GM12891 (cell line): ENCODE results near the gene MAP2K4.

Experiments used
- DNase-seq: peaks from one replicate; pipeline ENCODE4 v3.0.0; 2011; ENCODE audit warnings: low spot score; ENCODE audit not compliant: insufficient read length
- FAIRE-seq: peaks from 2 replicates; lab custom pipeline; 2011; peaks lifted over from hg19 to GRCh38; lab: Jason Lieb, UNC
- PAX5 ChIP-seq: IDR thresholded peaks from 2 replicates; pipeline ENCODE4 v1.6.1; 2011; ENCODE audit warnings: low read length, moderate library complexity, mild to moderate bottlenecking; ENCODE audit not compliant: insufficient read depth, severe bottlenecking
- POLR2A ChIP-seq: IDR thresholded peaks from 2 replicates; pipeline ENCODE4 v1.6.1; 2011; ENCODE audit warnings: low read depth, low read length, control low read depth
- POLR2AphosphoS5 ChIP-seq: IDR thresholded peaks from 2 replicates; pipeline ENCODE4 v1.6.1; 2011; ENCODE audit warnings: low read depth, low read length, control low read depth
- POU2F2 ChIP-seq: IDR thresholded peaks from 2 replicates; pipeline ENCODE4 v1.6.1; 2011; ENCODE audit warnings: low read depth, mild to moderate bottlenecking, control low read depth, low read length, moderate library complexity
- SPI1 ChIP-seq: IDR thresholded peaks from 2 replicates; pipeline ENCODE4 v1.6.1; 2011; ENCODE audit warnings: low read depth, low read length, control low read depth
- TAF1 ChIP-seq: IDR thresholded peaks from 2 replicates; pipeline ENCODE4 v1.6.1; 2011; ENCODE audit warnings: low read depth, low read length, control low read depth

The MAP2K4 gene

DNA sequence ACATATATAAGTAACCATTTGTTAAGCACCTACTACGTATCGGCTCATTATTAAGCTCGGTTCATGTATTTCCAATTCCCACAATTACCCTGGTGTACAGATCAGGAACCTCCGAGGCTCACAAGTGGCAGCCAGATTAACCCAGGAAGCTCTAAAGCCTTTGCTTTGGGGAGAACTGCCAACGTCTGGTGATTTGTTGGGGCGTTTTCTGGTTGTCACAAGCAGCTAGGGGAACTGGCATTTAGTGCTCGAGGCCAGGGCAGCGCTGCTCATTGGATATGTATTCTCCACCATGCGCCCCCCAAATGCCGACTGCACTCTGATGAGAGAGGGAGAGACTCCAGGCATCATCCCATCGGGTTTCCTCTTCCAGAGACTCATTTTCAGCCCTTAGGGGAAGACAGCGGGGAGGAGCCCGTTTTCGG, 23.9 kb upstream of the MAP2K4 start:
- no peak for TF ChIP-seq SPI1
- no peak for TF ChIP-seq TAF1
- no peak for TF ChIP-seq POU2F2
- TF ChIP-seq POLR2A, result no peak
- no peak for TF ChIP-seq POLR2AphosphoS5
- no peak for TF ChIP-seq PAX5
- no peak for FAIRE-seq
- DNase-seq, result peak; percentile 29

DNA sequence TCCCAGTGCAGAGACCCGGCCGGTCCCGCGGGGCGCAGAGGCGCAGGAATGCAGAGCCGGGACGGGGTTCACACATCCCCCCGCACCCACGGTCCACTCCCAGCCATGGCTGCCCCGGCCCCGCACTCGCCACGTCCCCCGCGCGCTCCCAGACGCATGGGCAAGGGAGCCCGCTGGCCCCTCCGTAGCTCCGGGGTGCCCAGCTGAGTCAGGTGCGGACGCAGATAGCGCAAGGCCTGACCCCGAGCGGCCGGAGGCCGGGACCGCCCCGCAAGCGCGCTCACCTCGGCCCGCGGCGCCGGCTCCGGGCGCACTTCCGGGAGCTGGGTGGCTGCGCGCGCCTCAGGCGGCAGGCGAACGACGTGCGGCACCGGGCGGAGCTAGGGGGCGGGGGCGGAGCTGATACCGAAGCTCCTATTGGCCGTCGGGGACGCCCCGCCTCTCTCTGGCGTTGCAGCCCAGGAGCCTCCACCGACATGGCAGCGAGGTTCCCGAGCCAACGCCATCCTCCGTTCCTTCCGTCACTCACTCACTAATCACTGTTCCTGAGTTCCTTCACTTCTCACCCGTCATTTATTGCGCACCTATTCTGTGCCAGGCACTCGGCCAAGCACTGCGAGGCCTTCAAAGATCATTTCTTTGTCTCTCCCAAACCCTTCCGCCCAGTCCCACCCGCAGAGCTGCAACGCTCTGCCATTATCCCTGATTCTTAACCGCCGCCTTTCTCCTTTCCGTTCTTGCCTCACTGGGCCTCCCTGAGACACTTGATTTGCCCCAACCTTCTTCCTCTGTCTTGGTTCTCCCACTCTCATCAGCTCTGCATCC, 23.3 kb upstream of the MAP2K4 start, which contains the start of gene ZNF18:
TSS of gene ZNF18 (minus strand) at position 329 of the 825 bp plus-strand sequence. CDS start 4,646 bp downstream, outside the sequence.
- FAIRE-seq (peak; percentile 92), DNase-seq (peak; percentile 90)
- TF ChIP-seq POLR2A, result peak; percentile 99
- no peak for TF ChIP-seq SPI1
- peak; percentile 98 for TF ChIP-seq POLR2AphosphoS5
- TF ChIP-seq PAX5, result no peak
- peak; percentile 86 for TF ChIP-seq POU2F2
- peak; percentile 85 for TF ChIP-seq TAF1

DNA sequence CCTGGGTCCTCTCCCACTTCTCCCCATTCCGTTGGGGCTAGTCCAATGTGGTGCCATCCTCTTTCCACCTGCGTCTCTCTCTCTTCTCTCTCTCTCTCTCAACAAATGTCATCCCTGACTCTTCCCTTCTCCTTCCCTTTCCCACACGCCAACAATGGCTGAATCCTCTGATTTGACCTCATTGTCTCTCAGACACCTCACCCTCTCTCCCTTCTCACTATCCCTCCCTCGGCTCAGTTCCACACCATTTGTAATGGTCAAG, 22.8 kb upstream of the MAP2K4 start:
- DNase-seq, result no peak
- no peak for FAIRE-seq
- TF ChIP-seq POU2F2, result no peak
- TF ChIP-seq SPI1, result no peak
- TF ChIP-seq POLR2AphosphoS5, result no peak
- TF ChIP-seq POLR2A, result no peak
- no peak for TF ChIP-seq PAX5
- TF ChIP-seq TAF1, result no peak

DNA sequence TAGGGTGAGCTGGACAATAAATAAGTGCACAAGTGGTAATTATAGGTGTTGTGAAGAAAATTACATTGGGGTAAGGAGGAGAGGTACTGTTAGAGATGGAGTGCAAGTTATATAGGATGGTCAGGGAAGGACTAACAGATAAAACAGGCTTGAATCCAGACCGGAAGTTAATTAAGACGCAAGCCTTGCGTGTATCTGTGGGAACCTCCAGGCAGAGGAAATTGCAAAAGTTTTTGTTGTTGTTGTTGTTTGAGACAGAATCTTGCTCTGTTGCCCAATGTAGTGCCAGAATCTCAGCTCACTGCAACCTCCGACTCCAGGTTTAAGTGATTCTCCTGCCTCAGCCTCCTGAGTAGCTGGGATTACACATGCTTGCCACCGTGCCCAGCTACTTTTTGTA, 21.0 kb upstream of the MAP2K4 start:
- FAIRE-seq (no peak), DNase-seq (no peak)
- TF ChIP-seq SPI1 (no peak), PAX5 (no peak), POLR2A (no peak), POLR2AphosphoS5 (no peak), TAF1 (no peak), POU2F2 (no peak)

DNA sequence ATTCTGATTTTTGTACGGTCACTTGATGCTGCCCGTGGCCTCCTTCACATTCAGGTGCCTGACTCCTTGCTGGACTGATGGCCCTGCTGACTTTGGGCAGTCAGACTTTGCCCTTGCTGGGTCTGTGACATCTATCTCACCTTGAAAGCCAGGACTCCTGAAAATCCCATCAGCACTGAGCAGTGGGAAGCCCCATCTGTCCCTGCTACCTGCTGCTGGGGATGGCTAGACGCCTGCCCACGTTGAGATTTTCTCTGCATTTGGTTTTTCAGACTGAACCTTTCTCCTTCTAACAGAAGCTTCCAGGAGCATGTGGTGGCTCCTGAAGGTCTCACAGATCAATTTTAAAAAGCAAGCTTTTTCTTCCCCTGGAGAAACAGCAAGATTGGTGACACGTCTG, 13.2 kb upstream of the MAP2K4 start:
- DNase-seq (no peak), FAIRE-seq (no peak)
- TF ChIP-seq POLR2A (no peak), SPI1 (no peak), POLR2AphosphoS5 (no peak), TAF1 (no peak), PAX5 (no peak), POU2F2 (no peak)

DNA sequence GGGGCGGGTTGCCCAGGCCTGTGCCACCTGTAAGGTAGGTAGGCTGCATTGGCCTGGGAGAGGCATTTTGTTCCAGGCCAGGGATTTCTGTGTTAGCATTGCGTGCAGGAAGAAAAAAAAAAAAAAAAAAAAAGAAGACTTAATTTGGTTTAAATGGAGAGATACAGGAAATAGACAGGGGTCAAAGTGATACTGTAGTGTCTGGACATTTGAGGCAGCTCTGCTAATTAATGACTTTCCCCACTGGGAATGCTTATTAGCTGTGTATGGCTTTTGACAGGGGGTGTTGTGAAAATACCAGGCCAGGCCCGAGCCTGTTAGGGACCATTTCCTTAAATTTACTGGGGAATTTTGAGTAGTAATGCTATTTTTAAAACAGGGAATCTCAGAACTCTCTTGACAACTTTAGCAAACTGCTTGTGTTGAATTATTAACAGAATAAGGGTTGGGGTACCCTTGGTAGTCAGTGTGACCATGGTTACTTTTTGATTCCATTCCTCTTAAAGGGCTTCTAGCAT, 1.0 kb downstream of the MAP2K4 start:
- TF ChIP-seq POLR2AphosphoS5 (no peak), SPI1 (no peak), POU2F2 (no peak)
- FAIRE-seq, result peak; percentile 26
- no peak for DNase-seq

DNA sequence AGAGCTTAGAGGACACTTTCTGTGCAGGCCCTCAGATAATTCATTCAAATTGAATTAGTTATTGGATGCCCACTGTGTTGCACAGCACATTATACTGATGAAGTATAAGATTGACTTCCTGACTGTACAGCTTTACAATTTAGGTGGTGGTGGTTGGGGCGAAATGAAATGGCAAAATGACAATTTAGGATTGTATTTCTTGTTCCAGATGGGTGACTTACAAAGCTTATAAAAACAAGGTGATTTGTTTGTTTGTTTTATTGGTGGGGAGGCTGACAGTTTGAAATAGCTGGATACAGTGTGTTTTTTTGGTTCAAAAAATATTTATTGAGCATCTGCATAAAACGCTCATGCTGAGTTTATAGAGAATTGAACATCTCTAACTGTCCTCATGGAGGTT, 1.6 kb downstream of the MAP2K4 start:
- DNase-seq (no peak), FAIRE-seq (peak; percentile 57)
- TF ChIP-seq SPI1 (no peak), POLR2A (no peak), POLR2AphosphoS5 (no peak), PAX5 (no peak), POU2F2 (no peak), TAF1 (no peak)

DNA sequence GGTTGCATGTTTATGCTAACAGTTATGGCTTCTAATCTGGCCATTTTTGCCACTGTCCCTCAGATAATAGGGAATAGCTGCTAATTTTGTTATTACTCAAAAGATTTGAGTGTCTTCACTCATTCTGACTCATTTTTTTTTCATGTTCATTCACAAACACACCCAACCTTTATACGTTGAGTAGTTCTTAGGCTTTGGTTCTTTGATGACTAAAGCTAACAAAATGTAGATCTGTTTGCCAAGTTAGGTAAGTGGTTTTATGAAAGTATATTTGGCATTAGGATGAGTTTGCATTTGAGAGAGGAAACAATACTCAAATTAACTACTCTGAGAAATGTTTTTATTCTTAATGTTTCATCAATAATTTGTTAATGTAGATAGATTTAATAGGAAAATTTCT, 3.6 kb downstream of the MAP2K4 start:
- DNase-seq (no peak), FAIRE-seq (no peak)
- TF ChIP-seq POLR2AphosphoS5 (no peak), POLR2A (no peak), SPI1 (no peak)

DNA sequence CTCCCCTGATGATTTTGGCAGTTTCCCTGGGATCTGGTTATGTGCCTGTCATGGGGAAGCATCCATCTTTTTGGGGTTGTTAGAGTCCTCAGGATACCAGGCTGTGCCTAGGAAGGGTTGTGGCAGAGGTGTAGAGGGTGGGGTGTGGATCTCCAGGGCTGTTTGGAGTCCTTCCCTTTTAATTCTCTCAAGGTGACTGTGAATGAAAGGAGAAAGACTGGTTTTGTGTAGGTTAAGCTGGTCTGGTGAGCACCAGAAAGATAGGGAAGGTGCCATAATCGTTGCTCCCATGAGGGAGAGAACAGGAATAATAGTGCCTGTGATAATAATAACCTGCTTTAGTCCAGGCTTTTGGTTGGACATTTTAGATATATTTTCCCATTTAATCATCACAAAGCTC, 7.0 kb downstream of the MAP2K4 start:
- FAIRE-seq (no peak), DNase-seq (no peak)
- TF ChIP-seq POLR2AphosphoS5 (no peak), SPI1 (no peak), POLR2A (no peak), PAX5 (no peak), TAF1 (no peak), POU2F2 (no peak)

DNA sequence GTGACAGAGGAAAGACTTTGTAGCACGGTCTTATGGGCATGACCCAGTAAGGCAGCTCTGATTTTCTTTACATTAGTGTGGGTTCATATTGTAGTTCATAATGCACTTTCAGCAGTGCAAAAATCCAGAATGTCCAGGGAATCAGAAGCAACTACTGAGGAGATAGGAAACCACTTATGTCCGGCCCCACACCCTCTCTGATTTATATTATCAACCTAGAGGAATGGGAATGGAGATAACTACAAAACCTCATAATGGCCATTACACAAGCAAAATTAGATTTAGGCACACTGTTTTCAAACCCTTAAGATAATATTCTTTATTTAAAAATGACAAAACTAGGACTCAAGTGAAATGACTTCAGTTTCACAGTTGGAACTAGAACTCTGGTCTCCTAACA, 7.9 kb downstream of the MAP2K4 start:
- FAIRE-seq (no peak), DNase-seq (no peak)
- TF ChIP-seq PAX5 (no peak), SPI1 (no peak), POLR2A (no peak), TAF1 (no peak)
